ENCODE measurements around the gene DUSP14. TPM values are rescaled to one million over a fixed set of nuclear protein-coding genes. Genes with fewer than 3 reads are reported as not detected.

Gene DUSP14
- total RNA-seq, 1 donor from 2014 or later = 27.0 TPM

DNA sequence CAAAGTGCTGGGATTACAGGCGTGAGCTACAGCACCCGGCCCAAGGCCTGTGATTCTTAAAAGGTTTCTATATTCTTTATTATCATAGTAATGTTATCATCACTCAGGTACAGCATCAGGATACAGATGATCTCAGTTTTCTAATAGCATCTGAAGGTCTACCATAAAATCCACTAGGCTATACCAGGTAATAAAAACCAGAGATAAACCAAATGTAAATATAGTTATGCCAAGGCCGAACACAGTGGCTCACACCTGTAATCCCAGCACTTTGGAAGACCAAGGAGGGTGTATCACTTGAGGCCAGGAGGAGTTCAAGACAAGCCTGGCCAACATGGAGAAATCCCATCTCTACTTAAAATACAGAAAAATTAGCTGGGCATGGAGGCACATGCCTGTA, 65.7 kb downstream of the DUSP14 start:
- DNase-seq (ENCODE audit: low spot score) = no peak

DNA sequence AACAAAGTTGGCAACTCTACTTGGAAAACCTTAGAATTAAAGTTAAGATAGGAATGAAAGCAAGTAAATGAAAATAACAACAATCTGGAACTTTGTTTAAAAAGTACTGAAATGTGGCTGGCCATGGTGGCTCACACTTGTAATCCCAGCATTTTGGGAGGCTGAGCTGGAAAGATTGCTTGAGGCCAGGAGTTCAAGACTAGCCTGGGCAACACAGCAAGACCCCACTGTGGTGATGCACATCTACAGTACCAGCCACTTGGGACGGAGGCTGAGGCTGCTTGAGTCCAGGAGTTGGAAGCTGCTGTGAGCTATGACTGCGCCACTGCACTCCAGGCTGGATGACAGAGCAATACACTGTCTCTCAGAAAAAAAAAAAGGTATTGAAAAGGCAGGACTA, 67.8 kb downstream of the DUSP14 start:
- DNase-seq (ENCODE audit: low spot score) = no peak

DNA sequence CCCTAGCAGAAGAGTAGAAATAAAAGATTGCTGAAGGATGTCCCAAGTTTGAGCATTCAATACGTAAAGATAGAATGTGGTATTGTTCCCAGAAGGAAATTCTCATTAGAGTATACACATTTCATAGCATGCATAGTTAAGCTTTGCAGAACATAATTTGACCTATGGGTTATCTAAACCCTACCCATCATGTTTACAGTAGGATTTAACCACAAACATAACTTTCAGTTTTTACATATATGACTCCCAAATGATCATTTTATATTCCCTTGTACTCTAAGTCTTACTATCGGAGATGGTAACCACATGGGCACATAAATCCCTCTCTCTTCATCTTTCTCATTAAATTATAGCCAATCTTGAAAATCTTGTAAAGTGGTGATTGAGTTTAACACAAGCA, 68.6 kb downstream of the DUSP14 start:
- no peak for DNase-seq (ENCODE audit: low spot score)

DNA sequence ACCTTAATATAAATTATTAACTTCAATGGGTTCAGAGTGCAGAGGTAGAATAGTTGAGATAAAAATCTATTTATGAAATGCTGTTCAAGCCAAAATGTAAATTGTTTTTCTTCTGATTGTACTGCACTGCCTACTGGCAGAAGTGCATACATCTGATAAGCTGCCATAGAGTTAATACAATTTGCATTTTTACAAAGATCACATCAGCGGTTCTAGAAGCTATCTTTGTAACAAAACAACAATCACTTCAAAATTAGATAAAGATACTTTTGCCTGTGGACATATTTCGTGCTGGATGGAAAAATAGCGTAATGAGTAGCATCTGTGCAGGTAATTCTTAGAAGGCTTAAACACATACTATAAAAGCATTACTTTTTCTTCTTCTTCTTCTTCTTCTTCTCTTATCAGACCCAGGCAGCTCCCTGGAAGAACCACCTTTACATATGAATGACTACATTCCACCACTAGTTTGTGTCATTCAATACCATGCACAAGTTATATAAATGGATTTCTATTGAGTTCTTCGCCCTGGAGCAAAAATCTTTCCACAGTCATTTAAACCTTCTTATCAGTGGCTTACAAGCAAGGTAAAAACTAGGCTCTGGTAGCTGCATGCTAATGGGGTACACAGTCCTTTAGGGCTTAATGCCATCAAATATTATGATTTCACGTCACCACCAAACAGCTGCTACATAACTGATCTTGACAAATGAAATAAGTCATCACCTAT, 72.5 kb downstream of the DUSP14 start:
- no peak for DNase-seq (ENCODE audit: low spot score)

Other genes with a start within 250 kb of the DUSP14 start
- not detected for gene C17orf78, start 113.9 kb upstream of the DUSP14 start, total RNA-seq
- 59.1 TPM for gene ACACA, start 83.1 kb upstream of the DUSP14 start, total RNA-seq
- 19.4 TPM for gene TADA2A, start 83.0 kb upstream of the DUSP14 start, total RNA-seq
- gene SYNRG, start 119.5 kb downstream of the DUSP14 start, total RNA-seq = 40.8 TPM
- 19.4 TPM for gene DDX52, start 153.6 kb downstream of the DUSP14 start, total RNA-seq

All from mesenteric fat pad (tissue), 1 donor.